ENCODE results near the gene STAG1.
"Not testable (repeated sequence)": the region's sequence is repeated elsewhere in the genome, so short reads cannot be mapped to it uniquely, and the experiment has no call there.

The STAG1 gene

DNA sequence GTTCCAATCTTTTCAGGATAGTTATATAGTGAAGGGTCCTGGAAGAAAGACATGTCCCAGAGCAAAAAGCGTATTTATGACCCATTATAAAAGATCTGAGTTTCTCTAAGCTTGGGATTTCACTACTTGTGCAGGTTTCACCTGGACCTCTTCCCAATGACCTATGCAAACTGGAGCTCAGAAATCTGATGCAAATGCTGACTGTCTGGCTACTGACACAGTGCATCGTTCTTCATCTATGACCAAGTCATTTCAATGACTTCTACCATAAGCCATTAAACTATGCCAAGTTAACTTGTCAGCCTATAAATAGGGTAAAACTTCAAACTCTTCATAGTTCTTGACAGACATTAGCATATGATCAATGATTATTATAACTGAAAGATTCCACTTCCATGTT is 11.1 kb downstream of the STAG1 start:
- DNase-seq: no peak

DNA sequence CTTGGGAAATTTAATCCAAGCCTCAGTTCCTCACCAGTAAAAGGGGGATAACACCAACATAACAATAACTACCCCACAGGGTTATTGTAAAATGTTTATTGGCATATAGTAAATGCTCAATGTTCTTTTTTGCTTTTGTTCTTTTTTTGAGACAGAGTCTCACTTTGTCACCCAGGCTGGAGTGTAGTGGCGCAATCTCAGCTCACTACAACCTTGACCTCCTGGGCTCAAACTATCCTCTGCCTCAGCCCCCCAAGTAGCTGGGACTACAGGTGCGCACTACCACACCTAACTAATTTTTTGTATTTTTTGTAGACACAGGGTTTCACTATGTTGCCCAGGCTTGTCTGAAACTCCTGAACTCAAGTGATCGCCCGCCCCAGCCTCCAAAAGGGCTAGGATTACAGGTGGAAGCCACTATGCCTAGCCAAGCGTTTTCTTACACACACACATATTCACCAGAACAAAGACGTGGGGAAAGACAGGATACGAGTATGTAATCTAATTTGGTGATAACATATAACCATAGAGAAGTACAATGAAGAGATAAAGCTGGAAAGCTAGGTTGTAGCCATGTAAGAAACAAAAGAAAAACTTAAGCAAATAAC is 11.7 kb downstream of the STAG1 start:
- no peak for DNase-seq

DNA sequence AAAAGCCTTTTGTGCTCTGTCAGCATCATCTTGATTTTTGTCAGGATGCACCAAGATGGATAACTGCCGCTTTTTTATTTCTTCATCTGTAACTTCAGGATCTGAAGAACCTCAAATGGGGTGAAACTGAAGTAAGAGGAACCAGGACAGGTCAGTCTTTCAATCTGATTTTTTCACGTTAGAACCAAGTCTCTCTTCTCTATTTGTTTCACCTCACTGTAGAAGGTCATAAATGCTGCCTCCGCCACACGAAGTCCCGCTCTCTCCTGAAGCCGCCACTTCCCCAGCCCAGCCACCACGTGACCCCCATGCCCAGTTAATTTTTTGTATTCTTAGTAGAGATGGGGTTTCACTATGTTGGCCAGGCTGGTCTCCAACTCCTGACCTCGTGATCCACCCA is 15.2 kb downstream of the STAG1 start:
- DNase-seq: not testable (repeated sequence)

DNA sequence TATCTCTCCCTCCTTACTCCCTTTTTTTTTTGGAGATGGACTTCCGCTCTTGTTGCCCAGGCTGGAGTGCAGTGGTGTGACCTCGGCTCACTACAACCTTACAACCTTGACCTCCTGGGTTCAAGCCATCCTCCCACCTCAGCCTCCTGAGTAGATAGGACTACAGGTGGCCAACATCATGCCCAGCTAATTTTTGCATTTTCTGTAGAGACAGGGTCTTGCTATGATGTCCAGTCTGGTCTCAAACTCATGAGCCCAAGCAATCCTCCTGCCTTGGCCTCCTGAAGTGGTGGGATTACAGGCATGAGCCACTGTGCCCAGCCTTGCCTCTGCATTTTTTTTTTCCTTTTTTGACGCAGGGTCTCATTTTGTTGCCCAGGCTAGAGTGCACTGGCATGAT is 17.1 kb downstream of the STAG1 start:
- no peak for DNase-seq

DNA sequence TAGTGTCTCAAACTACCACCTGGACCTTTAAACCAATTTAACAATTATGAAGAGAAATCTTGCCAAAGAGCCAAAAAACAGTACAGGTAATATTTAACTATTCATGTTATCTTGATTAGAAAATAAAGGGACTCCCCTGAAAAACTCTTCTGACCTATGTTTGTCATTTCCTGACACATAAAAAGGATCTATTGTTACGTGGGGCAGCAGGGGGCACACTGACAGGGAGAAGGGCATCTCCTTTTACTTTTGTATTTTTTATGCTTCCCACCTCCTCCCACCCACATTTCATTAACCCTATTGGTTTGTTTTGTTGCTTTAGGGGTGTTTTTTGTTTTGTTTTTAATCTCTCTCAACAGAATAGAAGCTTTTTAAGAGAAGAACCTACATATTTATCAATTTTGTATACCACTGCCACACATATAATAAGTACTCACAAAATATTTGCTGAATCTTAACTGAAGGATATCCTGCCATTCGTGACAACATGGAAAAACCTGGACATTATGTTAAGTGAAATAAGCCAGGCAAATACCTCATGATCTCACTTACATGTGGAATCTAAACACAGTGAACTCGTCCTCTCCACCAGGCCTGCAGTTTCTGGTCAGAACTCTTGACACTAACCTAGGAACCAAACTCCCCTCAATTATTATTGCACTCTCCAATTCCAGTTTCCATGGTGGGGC is 17.7 kb downstream of the STAG1 start:
- no peak for DNase-seq

DNA sequence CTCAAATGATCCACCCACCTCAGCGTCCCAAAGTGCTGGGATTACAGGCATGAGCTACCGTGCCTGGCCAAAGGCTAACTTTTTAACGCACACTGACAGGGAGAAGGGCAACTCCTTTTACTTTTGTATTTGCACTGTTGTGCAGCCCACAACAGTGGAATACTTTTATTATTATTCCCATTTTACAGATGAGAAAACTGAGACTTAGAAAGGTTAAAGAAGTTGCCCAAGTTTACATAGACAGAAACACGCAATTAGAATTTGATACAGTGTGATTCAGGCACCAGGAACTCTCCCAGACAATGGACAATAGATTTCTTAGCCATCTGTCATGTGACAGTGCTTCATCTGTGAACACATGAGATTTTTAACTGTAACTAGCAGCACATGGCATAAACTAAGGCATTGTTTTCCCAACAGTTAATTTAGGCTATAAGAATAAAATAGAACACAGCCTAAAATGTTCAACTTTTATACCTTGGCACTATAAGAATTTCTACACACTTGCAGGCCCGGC is 18.8 kb downstream of the STAG1 start:
- DNase-seq: no peak

DNA sequence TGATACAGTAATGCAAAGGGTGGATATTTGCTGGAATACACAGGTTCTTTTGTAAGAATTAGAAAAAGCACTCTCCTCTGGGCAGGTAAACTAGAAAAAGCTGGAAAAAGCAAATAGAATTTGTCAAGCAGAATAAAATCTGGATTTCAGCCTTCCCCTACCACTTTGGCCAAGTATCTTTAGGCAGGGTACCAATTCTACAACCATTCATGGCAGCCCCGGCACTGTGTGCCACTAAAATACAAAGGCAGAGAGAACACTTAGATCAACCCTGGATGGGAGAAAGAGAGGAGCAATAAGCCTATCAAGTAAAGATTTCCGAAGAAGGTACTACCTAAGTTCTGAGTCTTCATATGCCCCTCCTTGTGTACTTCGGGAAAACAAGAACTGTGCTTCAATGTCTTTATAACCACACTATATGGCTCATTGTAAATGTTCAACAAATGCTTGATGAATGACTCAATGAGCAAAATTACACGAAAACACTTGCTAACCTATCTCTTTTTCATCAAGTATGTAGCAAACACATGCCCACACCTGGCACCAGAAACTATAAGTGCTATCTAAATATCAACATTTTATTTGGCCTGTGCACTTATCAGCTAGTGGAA is 20.8 kb downstream of the STAG1 start:
- no peak for DNase-seq

DNA sequence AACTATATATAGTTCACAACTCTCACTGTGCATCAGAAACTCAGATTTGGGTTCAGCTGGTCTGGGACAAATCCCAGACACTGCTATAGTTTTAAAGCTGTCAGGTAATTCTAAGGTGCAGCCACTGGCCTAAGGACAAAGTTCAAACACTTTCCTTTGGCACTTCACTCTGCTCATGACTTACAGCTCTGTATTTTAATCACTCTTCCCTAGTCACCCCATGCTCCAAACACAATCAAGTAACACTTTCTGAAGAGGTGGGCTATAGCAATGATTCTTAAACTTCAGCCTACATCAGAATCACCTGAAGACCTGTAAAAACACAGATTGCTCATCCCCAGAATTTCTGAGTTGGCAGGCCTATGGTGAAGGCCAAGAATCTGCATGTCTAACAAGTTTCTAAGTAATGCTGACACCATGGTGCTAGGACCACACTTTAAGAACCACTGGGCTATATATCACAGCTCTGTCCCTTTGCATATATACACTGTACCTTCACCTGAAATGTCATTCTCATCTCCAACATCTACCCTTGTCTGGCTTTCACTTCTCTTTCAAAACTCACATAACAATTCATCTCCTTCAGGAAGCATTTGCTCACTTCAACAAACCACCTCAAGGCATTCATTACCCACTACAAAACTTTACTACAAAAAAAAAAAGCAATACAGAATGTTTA is 21.4 kb downstream of the STAG1 start:
- no peak for DNase-seq

DNA sequence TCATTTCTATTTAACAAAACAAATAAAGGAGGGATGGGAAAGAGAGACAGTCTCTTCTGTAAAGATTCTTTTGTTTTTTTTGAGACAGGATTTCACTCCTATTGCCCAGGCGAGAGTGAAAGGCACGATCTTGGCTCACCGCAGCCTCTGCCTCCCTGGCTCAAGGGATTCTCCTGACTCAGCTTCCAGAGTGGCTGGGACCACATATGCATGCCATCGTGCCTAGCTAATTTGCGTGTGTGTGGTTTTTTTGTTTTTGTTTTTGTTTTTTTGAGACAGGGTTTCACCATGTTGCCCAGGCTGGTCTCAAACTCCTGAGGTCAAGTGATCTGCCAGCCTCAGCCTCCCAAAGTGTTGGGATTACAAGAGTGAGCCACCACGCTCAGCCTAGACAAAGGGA is 23.3 kb downstream of the STAG1 start:
- no peak for DNase-seq

DNA sequence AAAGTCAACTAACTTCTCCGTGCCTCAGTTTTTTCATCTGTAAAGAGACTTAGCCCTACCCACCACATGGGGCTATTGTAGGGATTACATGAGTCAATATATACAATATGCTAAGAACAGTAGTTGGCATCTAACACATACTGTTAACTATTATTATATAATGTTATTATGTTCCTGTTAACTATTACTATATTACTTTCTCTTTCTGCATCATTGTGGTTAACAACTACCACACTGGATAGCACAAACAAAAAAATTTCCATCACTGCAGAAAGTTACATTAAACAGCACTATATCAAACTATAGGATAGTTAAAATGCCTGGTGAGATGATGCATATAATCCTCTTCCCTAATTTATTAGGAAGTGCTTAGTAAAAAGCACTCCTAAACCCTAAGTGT is 23.7 kb downstream of the STAG1 start:
- no peak for DNase-seq

DNA sequence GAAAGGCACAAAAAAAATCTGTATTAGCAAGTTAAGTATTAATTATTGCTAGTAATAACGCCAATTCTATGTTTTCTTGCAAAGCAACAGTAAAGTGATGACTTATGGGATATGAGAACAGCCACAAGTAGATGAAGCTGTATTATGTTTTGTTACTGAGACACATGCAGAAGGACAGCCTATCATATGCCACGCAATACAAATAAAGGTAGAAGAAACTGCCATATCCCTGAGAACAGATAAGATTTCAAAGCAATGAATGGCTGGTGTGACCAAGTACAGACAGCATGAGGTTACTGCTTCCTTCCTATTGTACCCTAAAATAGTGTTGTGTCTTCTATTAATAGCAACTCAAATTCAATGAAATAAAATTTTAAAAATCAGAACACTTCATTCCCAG is 26.7 kb downstream of the STAG1 start:
- DNase-seq: no peak

DNA sequence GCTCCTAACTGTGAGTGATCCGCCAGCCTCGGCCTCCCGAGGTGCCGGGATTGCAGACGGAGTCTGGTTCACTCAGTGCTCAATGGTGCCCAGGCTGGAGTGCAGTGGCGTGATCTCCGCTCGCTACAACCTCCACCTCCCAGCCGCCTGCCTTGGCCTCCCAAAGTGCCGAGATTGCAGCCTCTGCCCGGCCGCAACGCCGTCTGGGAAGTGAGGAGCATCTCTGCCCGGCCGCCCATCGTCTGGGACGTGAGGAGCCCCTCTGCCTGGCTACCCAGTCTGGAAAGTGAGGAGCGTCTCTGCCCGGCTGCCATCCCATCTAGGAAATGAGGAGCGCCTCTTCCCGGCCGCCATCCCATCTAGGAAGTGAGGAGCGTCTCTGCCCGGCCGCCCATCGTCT is 29.3 kb downstream of the STAG1 start:
- not testable (repeated sequence) for DNase-seq

DNA sequence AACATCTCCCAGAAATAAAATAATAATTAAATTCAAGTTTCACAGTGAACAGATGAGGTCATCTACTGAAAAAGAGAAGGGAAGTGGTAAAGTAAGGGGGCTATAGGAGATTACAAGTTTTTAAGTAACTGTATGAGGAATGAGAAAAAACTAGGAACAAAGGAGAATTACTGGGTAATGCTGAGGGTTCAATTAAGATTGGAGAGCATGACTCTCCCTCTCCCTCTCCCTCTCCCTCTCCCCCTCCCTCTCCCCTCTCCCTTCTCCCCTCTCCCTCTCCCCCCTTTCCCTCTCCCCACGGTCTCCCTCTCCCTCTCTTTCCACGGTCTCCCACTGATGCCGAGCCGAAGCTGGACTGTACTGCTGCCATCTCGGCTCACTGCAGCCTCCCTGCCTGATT is 29.8 kb downstream of the STAG1 start:
- DNase-seq: not testable (repeated sequence)

DNA sequence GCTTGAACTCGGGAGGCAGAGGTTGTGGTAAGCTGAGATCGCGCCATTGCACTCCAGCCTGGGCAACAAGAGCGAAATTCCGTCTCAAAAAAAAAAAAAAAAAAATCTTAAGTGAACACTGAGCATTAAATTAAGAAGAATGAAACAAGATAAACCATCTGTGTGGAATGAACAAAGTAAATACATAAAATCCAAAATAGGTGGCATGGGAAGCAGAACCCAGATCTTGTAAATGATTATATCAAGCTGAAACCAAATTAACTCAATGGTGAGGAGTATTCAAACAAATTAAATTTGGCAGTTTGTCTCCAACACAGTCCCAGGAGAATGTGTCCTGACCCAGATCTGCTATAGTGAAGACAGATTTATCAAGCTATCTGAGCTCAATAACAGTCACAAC is 32.1 kb downstream of the STAG1 start:
- no peak for DNase-seq

DNA sequence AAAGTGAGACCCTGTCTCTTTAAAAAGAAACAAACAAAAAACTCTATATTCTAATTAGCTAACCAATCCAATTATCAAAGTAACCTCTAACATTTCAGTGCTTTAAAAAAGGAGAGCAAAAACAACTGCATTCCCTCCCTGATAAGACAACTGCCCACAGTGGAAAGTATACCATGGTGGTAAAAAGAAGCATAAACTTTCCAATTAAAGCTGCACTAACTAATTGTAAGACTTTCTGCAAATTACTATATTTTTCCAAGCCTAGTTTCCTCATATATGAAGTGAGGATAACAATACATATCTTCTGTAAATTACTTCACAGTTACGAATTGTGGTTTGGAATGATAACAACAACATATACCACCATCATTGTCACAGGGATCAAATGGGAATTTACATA is 35.5 kb downstream of the STAG1 start:
- no peak for DNase-seq

DNA sequence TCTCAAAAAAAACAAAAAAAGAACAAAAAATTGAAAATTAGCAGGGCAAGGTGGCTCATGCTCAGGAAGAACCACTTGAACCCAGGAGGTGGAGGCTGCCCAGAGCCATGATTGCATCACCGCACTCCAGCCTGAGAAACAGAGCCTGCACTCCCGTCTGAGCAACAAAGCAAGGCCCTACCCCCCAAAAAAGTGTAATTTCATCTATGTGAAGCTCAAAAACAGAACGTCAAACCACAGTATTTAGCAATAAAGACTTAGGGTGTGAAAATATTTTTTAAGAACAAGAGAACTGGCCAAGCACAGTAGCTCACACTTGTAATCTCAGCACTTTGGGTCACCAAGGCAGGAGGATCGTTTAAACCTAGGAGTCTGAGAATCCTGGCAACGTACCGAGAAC is 38.2 kb downstream of the STAG1 start:
- no peak for DNase-seq

DNA sequence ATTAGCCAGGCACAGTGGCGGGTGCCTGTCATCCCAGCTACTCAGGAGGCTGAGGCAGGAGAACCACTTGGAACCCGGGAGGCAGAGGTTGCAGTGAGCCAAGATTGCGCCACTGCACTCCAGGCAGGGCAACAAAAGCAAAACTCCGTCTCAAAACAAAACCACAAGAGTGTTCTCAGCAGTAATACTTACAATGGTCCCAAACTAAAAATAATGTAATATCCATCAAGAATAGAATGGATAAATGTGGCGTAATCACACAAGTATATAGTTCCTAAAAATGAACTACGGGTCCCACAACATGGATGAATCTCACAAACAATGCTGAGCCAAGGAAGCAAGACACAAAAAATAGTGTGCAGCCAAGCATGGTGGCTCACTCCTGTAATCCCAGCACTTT is 39.2 kb downstream of the STAG1 start:
- DNase-seq: no peak

DNA sequence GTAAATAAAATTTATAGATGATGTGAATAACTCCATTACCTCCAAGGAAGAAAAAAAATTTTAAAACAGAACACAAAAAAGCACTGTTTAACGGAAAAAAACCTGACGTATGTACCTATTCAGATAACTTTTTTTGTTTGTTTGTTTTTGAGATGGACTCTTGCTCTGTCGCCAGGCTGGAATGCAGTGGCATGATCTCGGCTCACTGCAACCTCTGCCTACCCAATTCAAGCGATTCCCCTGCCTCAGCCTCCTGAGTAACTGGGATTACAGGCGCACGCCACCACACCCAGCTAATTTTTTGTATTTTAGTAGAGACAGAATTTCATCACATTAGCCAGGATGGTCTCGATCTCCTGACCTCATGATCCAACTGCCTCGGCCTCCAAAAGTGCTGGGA is 40.3 kb downstream of the STAG1 start:
- not testable (repeated sequence) for DNase-seq

DNA sequence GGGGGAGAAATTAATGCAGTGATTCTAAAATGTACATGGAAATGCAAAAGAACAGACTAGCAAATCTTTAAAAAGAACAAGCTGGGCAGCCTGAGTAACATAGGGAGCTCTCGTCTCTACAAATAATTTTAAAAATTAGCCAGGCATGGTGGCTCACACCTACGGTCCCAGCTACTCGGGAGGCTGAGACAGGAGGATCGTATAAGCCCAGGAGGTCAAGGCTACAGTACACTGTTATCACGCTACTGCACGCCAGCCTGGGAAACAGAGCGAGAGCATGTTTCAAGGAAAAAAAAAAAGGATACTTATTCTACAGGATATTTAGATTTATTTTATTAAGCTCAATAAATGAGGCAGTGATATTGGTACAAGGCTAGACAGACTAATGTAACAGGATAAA is 40.9 kb downstream of the STAG1 start:
- no peak for DNase-seq

DNA sequence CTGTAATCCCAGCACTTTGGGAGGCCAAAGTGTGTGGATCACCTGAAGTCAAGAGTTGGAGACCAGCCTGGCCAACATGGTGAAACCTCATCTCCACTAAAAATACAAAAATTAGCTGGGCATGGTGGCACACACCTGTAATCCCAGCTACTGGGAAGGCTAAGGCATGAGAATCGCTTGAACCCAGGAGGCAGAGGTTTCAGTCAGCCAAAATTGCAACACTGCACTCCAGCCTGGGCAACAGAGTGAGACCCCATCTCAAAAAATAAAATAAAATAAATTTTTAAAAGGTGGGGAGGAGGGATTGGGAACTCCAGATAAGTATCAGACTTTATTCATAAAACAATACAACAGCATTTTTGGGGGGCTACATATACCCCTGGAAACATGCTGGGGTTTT is 42.4 kb downstream of the STAG1 start:
- not testable (repeated sequence) for DNase-seq

DNA sequence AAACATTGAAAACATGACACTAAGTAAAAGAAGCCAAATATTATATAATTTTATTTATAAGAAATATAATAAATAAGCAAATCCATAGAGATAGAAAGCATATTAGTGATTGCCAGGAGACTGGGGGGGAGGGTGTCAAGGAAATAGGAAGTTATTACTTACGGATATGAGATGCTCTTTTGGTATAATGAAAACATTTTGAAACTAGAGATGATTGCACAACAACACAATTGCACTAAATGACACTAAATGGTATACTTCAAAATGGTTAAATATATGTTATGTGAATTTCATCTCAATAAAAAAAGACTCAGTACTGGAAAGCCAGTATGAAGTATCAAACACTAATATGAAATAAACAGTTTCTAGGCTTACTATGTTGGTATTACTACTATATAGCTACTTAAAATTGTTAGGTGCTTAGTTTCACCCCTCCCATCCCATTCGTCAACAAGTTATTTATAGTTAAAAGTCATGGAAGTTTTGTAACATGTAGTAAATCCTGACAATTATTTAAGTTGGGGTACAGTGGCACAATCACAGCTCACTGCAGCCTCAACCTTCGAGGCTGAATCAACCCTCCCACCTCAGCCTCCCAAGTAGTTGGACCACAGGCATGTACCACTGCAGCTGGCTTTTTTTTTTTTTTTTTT is 43.7 kb downstream of the STAG1 start:
- no peak for DNase-seq

DNA sequence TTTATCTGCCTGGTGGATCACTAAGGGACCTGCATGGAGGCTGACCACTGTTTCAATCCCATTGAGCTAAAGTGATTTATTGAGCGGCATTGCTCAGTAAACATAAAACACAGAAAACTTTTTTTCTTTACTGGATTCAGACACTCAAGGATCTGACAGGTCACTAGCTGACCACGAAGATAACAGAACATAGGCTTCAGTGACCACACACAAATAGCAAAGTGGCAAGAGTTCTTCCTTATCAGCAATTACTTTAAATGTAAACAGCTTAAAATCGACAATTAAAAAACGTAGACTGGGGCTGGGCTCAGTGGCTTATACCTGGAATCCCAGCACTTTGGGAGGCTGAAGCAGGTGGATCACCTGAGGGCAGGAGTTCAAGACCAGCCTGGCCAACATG is 48.7 kb downstream of the STAG1 start:
- DNase-seq: no peak

DNA sequence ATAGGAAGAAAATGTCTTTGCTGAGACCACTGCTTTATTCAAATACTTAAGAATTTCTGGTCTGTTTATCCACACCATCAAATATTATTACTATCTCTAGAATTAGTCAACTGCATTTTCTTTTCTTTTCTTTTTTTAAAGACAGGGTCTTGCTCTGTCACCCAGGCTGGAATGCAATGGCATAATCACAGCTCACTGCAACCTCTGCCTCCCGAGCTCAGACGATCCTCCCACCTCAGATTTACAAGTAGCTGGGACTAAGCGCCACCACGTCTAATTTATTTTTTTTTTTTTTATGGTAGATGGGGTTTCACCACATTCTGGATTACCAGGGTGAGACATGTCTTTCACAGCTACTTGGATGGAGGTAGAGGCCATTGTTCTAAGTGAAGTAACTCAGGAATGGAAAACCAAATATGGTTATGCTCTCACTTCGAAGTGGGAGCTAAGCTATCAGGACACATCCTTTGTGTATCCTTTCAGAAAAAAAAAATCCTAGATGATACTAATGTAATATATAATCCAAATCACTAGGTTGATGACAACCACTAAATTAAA is 52.8 kb downstream of the STAG1 start:
- DNase-seq: no peak

All from KG1 (cell line).